Measurements from ENCODE around the gene CELF3. TPM values are rescaled to one million over a fixed set of nuclear protein-coding genes. Genes with fewer than 3 reads are reported as not detected.
A peak's percentile ranks its signal among the peaks of the same experiment; 100 is the strongest.

Gene CELF3
- total RNA-seq, 2 donors from 2014 or later, result not detected

DNA sequence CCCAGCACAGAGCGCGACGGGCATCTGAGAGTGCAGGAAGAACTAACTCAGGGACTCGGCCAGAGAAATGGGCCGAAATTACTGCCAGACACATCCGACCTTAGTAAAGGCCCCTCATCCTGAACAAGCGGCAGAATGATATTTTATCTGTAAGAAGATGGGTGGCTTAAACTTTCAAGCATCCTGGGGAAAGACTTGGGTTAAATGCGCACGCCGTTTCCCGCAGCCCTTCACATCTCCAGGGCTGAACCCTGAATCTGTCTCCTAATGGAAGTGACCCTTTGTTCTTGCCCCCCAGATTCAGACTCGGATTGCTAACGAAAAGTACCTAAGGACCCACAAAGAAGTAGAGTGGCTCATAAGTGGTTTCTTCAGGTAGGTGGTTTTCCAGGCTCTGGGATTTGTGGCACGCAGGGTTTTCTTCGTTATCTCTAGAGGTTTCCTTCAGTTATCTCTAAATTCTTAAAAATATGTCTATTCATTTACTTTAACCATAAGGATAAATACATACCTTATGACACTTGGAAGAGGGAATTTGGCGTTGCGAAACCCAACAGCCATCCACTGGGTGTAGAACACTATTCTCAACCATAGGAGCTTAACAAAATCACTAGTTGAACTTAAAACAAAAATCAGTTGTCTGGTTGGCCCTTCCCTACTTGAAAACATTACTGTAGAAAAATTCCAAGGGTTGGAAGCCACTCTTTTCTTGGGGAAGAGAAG, 5.3 kb upstream of the CELF3 start:
- Histone ChIP-seq H3K36me3 (no peaks in the 10 kb centered on the region), H3K4me3 (peak overlapping the region; percentile 38 to 57), H3K9me3 (no peaks in the 10 kb centered on the region), H3K4me1 (peaks cover 0 to 43% of the 10 kb centered on the region in 2 donors), H3K27me3 (no peaks in the 10 kb centered on the region), H3K27ac (peak overlapping the region in 1 of 2 donors; percentile 75)
- TF ChIP-seq, protein P1, sequence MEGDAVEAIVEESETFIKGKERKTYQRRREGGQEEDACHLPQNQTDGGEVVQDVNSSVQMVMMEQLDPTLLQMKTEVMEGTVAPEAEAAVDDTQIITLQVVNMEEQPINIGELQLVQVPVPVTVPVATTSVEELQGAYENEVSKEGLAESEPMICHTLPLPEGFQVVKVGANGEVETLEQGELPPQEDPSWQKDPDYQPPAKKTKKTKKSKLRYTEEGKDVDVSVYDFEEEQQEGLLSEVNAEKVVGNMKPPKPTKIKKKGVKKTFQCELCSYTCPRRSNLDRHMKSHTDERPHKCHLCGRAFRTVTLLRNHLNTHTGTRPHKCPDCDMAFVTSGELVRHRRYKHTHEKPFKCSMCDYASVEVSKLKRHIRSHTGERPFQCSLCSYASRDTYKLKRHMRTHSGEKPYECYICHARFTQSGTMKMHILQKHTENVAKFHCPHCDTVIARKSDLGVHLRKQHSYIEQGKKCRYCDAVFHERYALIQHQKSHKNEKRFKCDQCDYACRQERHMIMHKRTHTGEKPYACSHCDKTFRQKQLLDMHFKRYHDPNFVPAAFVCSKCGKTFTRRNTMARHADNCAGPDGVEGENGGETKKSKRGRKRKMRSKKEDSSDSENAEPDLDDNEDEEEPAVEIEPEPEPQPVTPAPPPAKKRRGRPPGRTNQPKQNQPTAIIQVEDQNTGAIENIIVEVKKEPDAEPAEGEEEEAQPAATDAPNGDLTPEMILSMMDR (IDR thresholded peaks at IDR 0.05), result no peak
- no peak for DNase-seq (ENCODE audit: low spot score)

DNA sequence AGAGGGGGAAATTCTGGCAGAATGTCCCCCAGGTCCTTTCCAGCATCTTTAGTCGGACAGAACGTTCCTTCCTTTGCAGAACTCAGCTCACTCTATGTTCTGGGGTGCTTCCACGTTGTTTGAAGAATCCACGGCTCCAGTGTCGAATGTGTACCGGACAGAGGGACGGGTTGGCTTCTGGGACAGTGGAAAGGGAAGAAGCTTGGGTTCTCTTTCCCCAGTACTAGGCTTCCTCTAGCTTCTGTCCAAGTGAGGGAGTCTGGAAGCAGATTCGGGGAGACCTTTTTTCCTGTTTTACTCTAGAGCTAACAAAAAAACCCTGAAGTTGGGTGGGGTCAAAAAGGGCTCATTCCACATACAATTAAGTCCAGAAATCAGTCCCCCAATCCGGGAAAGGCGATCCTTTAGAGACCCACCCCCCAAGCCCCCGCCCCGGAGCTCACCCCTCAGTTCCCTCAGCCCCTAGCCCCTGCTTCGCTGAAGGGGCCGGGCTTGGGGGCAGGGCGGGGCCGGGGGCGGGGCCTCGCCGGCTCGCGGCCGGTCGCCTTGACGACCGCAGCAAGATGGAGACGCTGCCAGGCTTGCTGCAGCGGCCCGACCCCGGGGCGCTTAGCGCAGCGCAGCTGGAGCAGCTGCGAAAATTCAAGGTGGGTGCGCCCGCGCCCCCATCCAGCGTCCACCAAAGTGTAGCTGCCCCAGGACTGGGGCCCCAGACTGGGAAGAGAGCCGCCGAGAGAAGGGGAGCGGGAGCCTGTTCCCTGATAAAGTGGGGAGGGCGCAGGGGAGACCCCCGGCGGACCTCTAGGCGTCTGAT, 4.6 kb upstream of the CELF3 start, which contains the start of gene RIIAD1:
TSS of gene RIIAD1 (plus strand) at position 549 of the 814 bp plus-strand sequence. CDS start at position 564, 15 bp downstream.
- no peaks in the 10 kb centered on the region for H3K36me3 ChIP-seq
- peak within 1 kb of the TSS; percentile 38 to 57 for H3K4me3 ChIP-seq
- no peak for DNase-seq (ENCODE audit: low spot score)
- H3K27ac ChIP-seq, result peak within 1 kb of the TSS; percentile 75
- peaks cover 0 to 50% of the 10 kb centered on the region in 2 donors for H3K4me1 ChIP-seq
- H3K27me3 ChIP-seq, result no peaks in the 10 kb centered on the region
- no peaks in the 10 kb centered on the region for H3K9me3 ChIP-seq
- TF ChIP-seq, protein P1 (IDR thresholded peaks at IDR 0.05), result no peak

DNA sequence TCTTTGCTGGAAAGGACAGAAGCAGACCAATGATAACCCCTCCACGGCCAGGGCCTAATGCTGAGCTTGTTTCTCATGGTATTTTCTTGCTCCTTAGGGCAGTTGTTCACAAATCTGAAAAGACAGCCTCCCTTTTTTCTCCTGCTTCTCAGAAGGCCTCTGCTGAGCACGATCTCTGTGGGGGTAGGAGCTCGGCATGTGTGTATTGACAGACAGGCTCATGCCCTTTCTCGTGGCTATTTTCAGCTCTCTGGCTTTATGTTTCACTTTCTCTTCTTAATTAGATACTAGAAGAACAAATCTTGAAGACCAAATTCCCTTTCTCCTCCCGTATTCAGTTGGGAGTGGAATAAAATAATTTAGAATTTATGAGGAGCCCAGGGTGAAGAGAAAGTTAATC, 4.0 kb upstream of the CELF3 start:
- peak overlapping the region; percentile 75 for H3K27ac ChIP-seq
- H3K36me3 ChIP-seq, result no peaks in the 10 kb centered on the region
- H3K4me3 ChIP-seq, result peak overlapping the region; percentile 38 to 57
- no peaks in the 10 kb centered on the region for H3K9me3 ChIP-seq
- DNase-seq (ENCODE audit: low spot score), result no peak
- H3K27me3 ChIP-seq, result no peaks in the 10 kb centered on the region
- peaks cover 0 to 51% of the 10 kb centered on the region in 2 donors for H3K4me1 ChIP-seq
- TF ChIP-seq, protein P1 (IDR thresholded peaks at IDR 0.05), result no peak

DNA sequence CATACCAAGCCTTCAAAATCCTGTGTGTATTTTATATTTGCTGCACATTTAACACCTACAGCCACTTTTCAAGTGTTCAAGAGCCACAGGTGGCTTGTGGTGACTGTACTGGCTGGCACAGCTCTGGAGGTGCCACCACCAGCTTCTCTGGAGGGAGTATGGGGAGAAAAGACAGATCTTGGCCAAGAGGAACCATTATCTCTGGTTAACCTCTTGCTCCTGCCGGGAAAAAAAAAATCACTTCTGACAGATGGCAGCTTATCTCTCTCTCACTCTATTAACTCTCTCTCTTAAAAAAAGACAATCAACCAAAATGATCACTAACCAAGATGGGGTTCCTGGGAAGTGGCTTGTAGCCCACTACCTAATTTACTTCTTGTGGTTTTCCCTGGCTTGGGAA, 3.5 kb upstream of the CELF3 start:
- no peaks in the 10 kb centered on the region for H3K36me3 ChIP-seq
- no peak for DNase-seq (ENCODE audit: low spot score)
- H3K27ac ChIP-seq, result peak overlapping the region; percentile 75
- H3K9me3 ChIP-seq, result no peaks in the 10 kb centered on the region
- H3K4me1 ChIP-seq, result peaks cover 0 to 51% of the 10 kb centered on the region in 2 donors
- H3K4me3 ChIP-seq, result peak overlapping the region in 1 of 2 donors; percentile 57
- no peaks in the 10 kb centered on the region for H3K27me3 ChIP-seq
- TF ChIP-seq, protein P1 (IDR thresholded peaks at IDR 0.05), result no peak

DNA sequence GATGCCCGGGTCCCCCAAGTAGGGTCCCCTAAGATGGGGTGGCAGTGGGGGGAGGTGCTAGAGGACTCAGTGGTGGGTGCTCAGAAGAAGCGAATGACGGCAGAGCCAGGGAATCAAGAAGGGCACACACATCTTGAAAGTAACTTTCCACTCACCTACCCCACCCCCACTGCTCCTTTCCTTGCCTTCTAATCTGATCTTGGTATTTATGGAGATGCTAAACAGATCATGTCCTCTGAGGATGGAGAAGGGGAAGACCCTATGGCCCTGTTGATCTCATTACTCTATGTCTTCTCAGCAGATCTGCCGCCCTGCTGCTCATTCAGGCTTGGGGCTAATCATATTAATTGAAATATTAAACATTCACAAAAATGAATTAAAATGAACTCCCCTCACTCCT, 2.1 kb upstream of the CELF3 start:
- peaks cover 0 to 51% of the 10 kb centered on the region in 2 donors for H3K4me1 ChIP-seq

More for the DNA sequence above, 2.1 kb upstream of the CELF3 start:
- Histone ChIP-seq H3K9me3 (no peaks in the 10 kb centered on the region), H3K27ac (no peak overlapping the region), H3K4me3 (no peak overlapping the region), H3K36me3 (no peaks in the 10 kb centered on the region), H3K27me3 (no peaks in the 10 kb centered on the region)
- DNase-seq (ENCODE audit: low spot score), result no peak
- TF ChIP-seq, protein P1 (IDR thresholded peaks at IDR 0.05), result no peak

Data from right atrium auricular region (tissue), 2 donors.